HUES48 (cell line): ENCODE results near the gene DPH1.

Source experiments
- H3K27ac ChIP-seq: one replicate; pipeline ENCODE4 v1.7.0; 2013; ENCODE audit warnings: low read depth, low read length, inconsistent platforms
- H3K27me3 ChIP-seq: 2 replicates; pipeline ENCODE4 v1.6.1; 2013; ENCODE audit warnings: mild to moderate bottlenecking, low read length; ENCODE audit not compliant: control insufficient read depth, insufficient read depth
- H3K36me3 ChIP-seq: 2 replicates; pipeline ENCODE4 v1.6.1; 2013; ENCODE audit warnings: low read length; ENCODE audit not compliant: control insufficient read depth, insufficient read depth
- H3K4me1 ChIP-seq: 2 replicates; pipeline ENCODE4 v1.6.1; 2013; ENCODE audit warnings: mild to moderate bottlenecking, low read length; ENCODE audit not compliant: control insufficient read depth, insufficient read depth
- H3K4me3 ChIP-seq: 2 replicates; pipeline ENCODE4 v1.5.1; 2013; ENCODE audit warnings: mild to moderate bottlenecking, low read depth, low read length
- H3K9ac ChIP-seq: 2 replicates; pipeline ENCODE4 v1.6.1; 2013; ENCODE audit warnings: mild to moderate bottlenecking, low read depth, low read length, moderate library complexity
- H3K9me3 ChIP-seq: 2 replicates; pipeline ENCODE4 v1.6.1; 2013; ENCODE audit warnings: low read length; ENCODE audit not compliant: control insufficient read depth, insufficient read depth

Gene DPH1

GRCh38 chr17:2042390-2042847 is 12.5 kb downstream of the DPH1 start:
- Histone ChIP-seq H3K27me3 (peaks cover 8% of the 10 kb centered on the region), H3K9me3 (no peaks in the 10 kb centered on the region), H3K36me3 (peaks cover 13% of the 10 kb centered on the region), H3K9ac (peak overlapping the region; percentile 87), H3K4me1 (0 out of 2 replicates have a peak, but pooled peaks cover 3% of the 10 kb centered on the region), H3K4me3 (peak overlapping the region; percentile 90), H3K27ac (peak overlapping the region; percentile 6)

GRCh38 chr17:2042933-2043332 is 13.0 kb downstream of the DPH1 start:
- 0 out of 2 replicates have a peak, but pooled peaks cover 3% of the 10 kb centered on the region for H3K4me1 ChIP-seq
- H3K4me3 ChIP-seq, result no peak overlapping the region; the same call in 1 of the 2 replicates
- no peak overlapping the region for H3K27ac ChIP-seq
- peaks cover 13% of the 10 kb centered on the region for H3K36me3 ChIP-seq
- H3K27me3 ChIP-seq, result peaks cover 13% of the 10 kb centered on the region
- no peaks in the 10 kb centered on the region for H3K9me3 ChIP-seq
- no peak overlapping the region for H3K9ac ChIP-seq

- H3K9ac ChIP-seq, result no peak overlapping the region
- H3K27ac ChIP-seq, result no peak overlapping the region
- no peaks in the 10 kb centered on the region for H3K9me3 ChIP-seq
- H3K27me3 ChIP-seq, result peaks cover 22% of the 10 kb centered on the region
- peaks cover 13% of the 10 kb centered on the region for H3K36me3 ChIP-seq
- H3K4me3 ChIP-seq, result no peak overlapping the region
- H3K4me1 ChIP-seq, result 0 out of 2 replicates have a peak, but pooled peaks cover 3% of the 10 kb centered on the region
These were observed 13.8 kb downstream of the DPH1 start for GRCh38 chr17:2043785-2044184.

GRCh38 chr17:2044263-2044894 is 14.4 kb downstream of the DPH1 start:
- H3K9me3 ChIP-seq, result no peaks in the 10 kb centered on the region
- peaks cover 28% of the 10 kb centered on the region for H3K27me3 ChIP-seq
- H3K27ac ChIP-seq, result no peak overlapping the region
- peaks cover 13% of the 10 kb centered on the region for H3K36me3 ChIP-seq
- H3K9ac ChIP-seq, result no peak overlapping the region
- H3K4me3 ChIP-seq, result no peak overlapping the region
- 0 out of 2 replicates have a peak, but pooled peaks cover 3% of the 10 kb centered on the region for H3K4me1 ChIP-seq

GRCh38 chr17:2047590-2047989 is 17.6 kb downstream of the DPH1 start:
- H3K27me3 ChIP-seq, result peaks cover 47% of the 10 kb centered on the region
- peaks cover 13% of the 10 kb centered on the region for H3K36me3 ChIP-seq
- 0 out of 2 replicates have a peak, but pooled peaks cover 3% of the 10 kb centered on the region for H3K4me1 ChIP-seq
- no peak overlapping the region for H3K4me3 ChIP-seq
- H3K27ac ChIP-seq, result no peak overlapping the region
- H3K9me3 ChIP-seq, result no peaks in the 10 kb centered on the region
- H3K9ac ChIP-seq, result no peak overlapping the region

GRCh38 chr17:2048805-2049204 is 18.9 kb downstream of the DPH1 start:
- Histone ChIP-seq H3K36me3 (peaks cover 1% of the 10 kb centered on the region), H3K4me3 (no peak overlapping the region), H3K27me3 (peaks cover 58% of the 10 kb centered on the region), H3K9me3 (no peaks in the 10 kb centered on the region), H3K9ac (no peak overlapping the region), H3K4me1 (no peaks in the 10 kb centered on the region), H3K27ac (no peak overlapping the region)

- Histone ChIP-seq H3K4me3 (peak overlapping the region; percentile 55), H3K27me3 (peaks cover 66% of the 10 kb centered on the region), H3K36me3 (no peaks in the 10 kb centered on the region), H3K9me3 (no peaks in the 10 kb centered on the region), H3K27ac (no peak overlapping the region), H3K9ac (no peak overlapping the region), H3K4me1 (peaks cover 2% of the 10 kb centered on the region; the same call in 1 of the 2 replicates)
These were observed 19.7 kb downstream of the DPH1 start for GRCh38 chr17:2049333-2050299.

- Histone ChIP-seq H3K9me3 (no peaks in the 10 kb centered on the region), H3K36me3 (no peaks in the 10 kb centered on the region), H3K9ac (no peak overlapping the region), H3K4me3 (peak overlapping the region; percentile 52; the same call in 1 of the 2 replicates), H3K27ac (no peak overlapping the region), H3K4me1 (peaks cover 4% of the 10 kb centered on the region; the same call in 1 of the 2 replicates), H3K27me3 (peaks cover 75% of the 10 kb centered on the region)
These were observed 20.5 kb downstream of the DPH1 start for GRCh38 chr17:2050300-2051060.

GRCh38 chr17:2051061-2051932 is 21.3 kb downstream of the DPH1 start:
- Histone ChIP-seq H3K9me3 (no peaks in the 10 kb centered on the region), H3K9ac (no peak overlapping the region), H3K27me3 (peaks cover 83% of the 10 kb centered on the region), H3K4me3 (no peak overlapping the region), H3K4me1 (peaks cover 6% of the 10 kb centered on the region), H3K36me3 (no peaks in the 10 kb centered on the region), H3K27ac (no peak overlapping the region)
